GM19025 (cell line): Measurements from ENCODE around the gene LRP2.
"Not testable (repeated sequence)": the region's sequence is repeated elsewhere in the genome, so short reads cannot be mapped to it uniquely, and the experiment has no call there.

Source experiments
- ATAC-seq: cut with Tn5 transposase; IDR thresholded peaks from one replicate; pipeline ENCODE4 v1.9.1; 2021; ENCODE audit warnings: mild to moderate bottlenecking, low read depth, moderate library complexity; ENCODE audit not compliant: unreplicated experiment

The LRP2 gene

GRCh38 chr2:169349535-169349934, 12.8 kb downstream of the LRP2 start:
- no peak for ATAC-seq

GRCh38 chr2:169348321-169349024, 13.9 kb downstream of the LRP2 start:
- no peak for ATAC-seq

- ATAC-seq: no peak
Observed at GRCh38 chr2:169345486-169346437, 16.6 kb downstream of the LRP2 start.

GRCh38 chr2:169344736-169345485, 17.4 kb downstream of the LRP2 start:
- ATAC-seq: no peak

- ATAC-seq: no peak
Observed at GRCh38 chr2:169343202-169343601, 19.1 kb downstream of the LRP2 start.

GRCh38 chr2:169339657-169340056, 22.7 kb downstream of the LRP2 start:
- no peak for ATAC-seq

- ATAC-seq: no peak
Observed at GRCh38 chr2:169336695-169337094, 25.6 kb downstream of the LRP2 start.

- no peak for ATAC-seq
Observed at GRCh38 chr2:169330555-169331198, 31.7 kb downstream of the LRP2 start.

GRCh38 chr2:169329688-169330554, 32.4 kb downstream of the LRP2 start:
- no peak for ATAC-seq

GRCh38 chr2:169328785-169329184, 33.5 kb downstream of the LRP2 start:
- no peak for ATAC-seq

GRCh38 chr2:169327837-169328236, 34.5 kb downstream of the LRP2 start:
- ATAC-seq: not testable (repeated sequence)

GRCh38 chr2:169325886-169326285, 36.4 kb downstream of the LRP2 start:
- not testable (repeated sequence) for ATAC-seq

- ATAC-seq: no peak
Observed at GRCh38 chr2:169324581-169325260, 37.6 kb downstream of the LRP2 start.

GRCh38 chr2:169323841-169324240, 38.5 kb downstream of the LRP2 start:
- no peak for ATAC-seq

GRCh38 chr2:169320561-169320960, 41.8 kb downstream of the LRP2 start:
- no peak for ATAC-seq

- ATAC-seq: no peak
Observed at GRCh38 chr2:169315357-169315756, 47.0 kb downstream of the LRP2 start.

- ATAC-seq: not testable (repeated sequence)
Observed at GRCh38 chr2:169308349-169308748, 54.0 kb downstream of the LRP2 start.

GRCh38 chr2:169304689-169305088, 57.6 kb downstream of the LRP2 start:
- not testable (repeated sequence) for ATAC-seq
